ENCODE data around the gene PNLIP.

The PNLIP gene

DNA sequence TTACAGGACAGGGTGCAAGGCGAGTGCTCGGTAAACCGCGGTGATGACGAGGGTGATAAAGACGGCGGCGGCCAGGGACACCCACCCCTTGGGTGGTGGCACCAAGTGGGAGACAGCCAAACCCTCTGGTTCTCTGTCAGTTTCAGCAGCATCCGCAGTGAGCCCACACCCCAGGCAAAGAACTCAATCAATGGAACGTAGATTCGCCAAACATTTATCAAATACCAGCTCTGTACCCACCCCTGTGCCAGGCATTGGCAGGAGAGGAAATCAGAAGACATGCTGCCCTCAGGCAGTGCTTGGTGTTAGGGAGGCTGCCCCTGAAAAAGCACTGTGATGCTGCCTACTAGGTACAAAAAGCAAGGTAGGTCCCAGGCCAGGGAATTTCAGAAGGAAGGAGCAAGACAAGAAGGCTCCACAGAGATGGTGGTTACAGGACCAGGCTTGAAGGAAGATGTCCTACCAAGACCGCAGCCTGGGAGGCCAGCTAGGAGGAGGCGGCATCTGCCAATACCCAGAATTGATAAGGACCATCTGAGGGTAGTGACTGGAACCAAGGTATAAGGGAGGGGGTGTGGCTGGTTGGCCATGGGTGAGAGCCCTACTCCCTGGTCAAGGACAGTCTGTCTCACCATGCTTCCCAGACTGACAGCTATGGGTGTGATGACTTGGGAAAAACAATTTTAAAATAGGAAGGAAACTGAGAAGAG lies 64.9 kb downstream of the PNLIP start:
- Histone ChIP-seq H3K27me3 (replicated peaks; ENCODE audit: control insufficient read depth, insufficient read depth, low read length) (peaks cover 1% of the 10 kb centered on the region; the same call in 1 of the 2 replicates), H3K36me3 (ENCODE audit: control insufficient read depth, insufficient read depth, low read length) (no peaks in the 10 kb centered on the region), H3K4me3 (replicated peaks; ENCODE audit: low read depth, low read length) (no peak overlapping the region)
- TF ChIP-seq CTCF (IDR thresholded peaks at IDR 0.05; ENCODE audit: insufficient read depth, low read length, poor library complexity, severe bottlenecking), result no peak
- no peak for DNase-seq (ENCODE audit: extremely low read depth, insufficient read length)

DNA sequence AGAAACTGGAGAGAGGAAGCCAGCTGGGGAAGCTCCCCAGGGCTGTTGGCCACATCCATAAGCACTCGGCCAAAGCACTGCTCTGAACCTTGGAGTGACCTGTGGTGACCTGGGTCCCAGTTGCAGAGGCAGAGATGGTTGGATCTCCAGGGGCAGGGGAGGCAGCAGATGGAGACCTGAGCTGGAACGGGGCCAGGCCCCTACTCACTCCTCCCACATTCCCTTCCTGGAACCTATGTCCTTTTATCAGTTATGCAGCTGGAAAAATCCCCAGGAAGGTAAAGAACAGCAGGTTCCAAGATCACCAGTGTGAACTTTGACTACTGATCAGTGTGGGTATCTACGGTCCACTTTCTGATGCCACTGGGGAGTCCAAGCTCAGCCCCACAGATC lies 65.4 kb downstream of the PNLIP start:
- no peak for DNase-seq (ENCODE audit: extremely low read depth, insufficient read length)
- TF ChIP-seq CTCF (IDR thresholded peaks at IDR 0.05; ENCODE audit: insufficient read depth, low read length, poor library complexity, severe bottlenecking), result no peak
- H3K36me3 ChIP-seq (ENCODE audit: control insufficient read depth, insufficient read depth, low read length), result no peaks in the 10 kb centered on the region

GRCh38 chr10:116612107-116612769 lies 66.5 kb downstream of the PNLIP start:
- H3K27me3 ChIP-seq (replicated peaks; ENCODE audit: control insufficient read depth, insufficient read depth, low read length), result peaks cover 1% of the 10 kb centered on the region; the same call in 1 of the 2 replicates
- DNase-seq (ENCODE audit: extremely low read depth, insufficient read length), result no peak
- no peak overlapping the region for H3K4me3 ChIP-seq (replicated peaks; ENCODE audit: low read depth, low read length)
- TF ChIP-seq CTCF (IDR thresholded peaks at IDR 0.05; ENCODE audit: insufficient read depth, low read length, poor library complexity, severe bottlenecking), result no peak
- H3K36me3 ChIP-seq (ENCODE audit: control insufficient read depth, insufficient read depth, low read length), result no peaks in the 10 kb centered on the region

More for the DNA sequence above, 65.4 kb downstream of the PNLIP start:
- Histone ChIP-seq H3K27me3 (replicated peaks; ENCODE audit: control insufficient read depth, insufficient read depth, low read length) (peaks cover 1% of the 10 kb centered on the region; the same call in 1 of the 2 replicates), H3K4me3 (replicated peaks; ENCODE audit: low read depth, low read length) (no peak overlapping the region)

GRCh38 chr10:116613471-116613870 lies 67.7 kb downstream of the PNLIP start:
- no peak for DNase-seq (ENCODE audit: extremely low read depth, insufficient read length)
- no peaks in the 10 kb centered on the region for H3K36me3 ChIP-seq (ENCODE audit: control insufficient read depth, insufficient read depth, low read length)
- TF ChIP-seq CTCF (IDR thresholded peaks at IDR 0.05; ENCODE audit: insufficient read depth, low read length, poor library complexity, severe bottlenecking), result no peak
- H3K4me3 ChIP-seq (replicated peaks; ENCODE audit: low read depth, low read length), result no peak overlapping the region
- H3K27me3 ChIP-seq (replicated peaks; ENCODE audit: control insufficient read depth, insufficient read depth, low read length), result peaks cover 1% of the 10 kb centered on the region; the same call in 1 of the 2 replicates

- H3K36me3 ChIP-seq (ENCODE audit: control insufficient read depth, insufficient read depth, low read length), result no peaks in the 10 kb centered on the region
- no peak for DNase-seq (ENCODE audit: extremely low read depth, insufficient read length)
- no peak for TF ChIP-seq CTCF (IDR thresholded peaks at IDR 0.05; ENCODE audit: insufficient read depth, low read length, poor library complexity, severe bottlenecking)
- H3K27me3 ChIP-seq (replicated peaks; ENCODE audit: control insufficient read depth, insufficient read depth, low read length), result no peaks in the 10 kb centered on the region
- no peak overlapping the region for H3K4me3 ChIP-seq (replicated peaks; ENCODE audit: low read depth, low read length)
Measured at GRCh38 chr10:116614796-116615195, 69.1 kb downstream of the PNLIP start.

Data from GM06990 (cell line).